ENCODE data around the gene FAM186B.
A peak's percentile ranks its signal among the peaks of the same experiment; 100 is the strongest.

The FAM186B gene

GRCh38 chr12:49624921-49625577 is 19.6 kb upstream of the FAM186B start:
- peaks cover 5% of the 10 kb centered on the region; the same call in 1 of the 2 replicates for H3K36me3 ChIP-seq (ENCODE audit: low read depth)
- peak; percentile 73 for DNase-seq (ENCODE audit: low spot score)
- no peaks in the 10 kb centered on the region for H3K27me3 ChIP-seq (ENCODE audit: insufficient read depth, poor library complexity, severe bottlenecking)
- no peaks in the 10 kb centered on the region for H3K9me3 ChIP-seq (ENCODE audit: severe bottlenecking)
- peak; percentile 70 for ATAC-seq (ENCODE audit: low read depth)
- H3K27ac ChIP-seq (ENCODE audit: poor library complexity, severe bottlenecking), result peak overlapping the region; percentile 81
- no peak overlapping the region for H3K4me3 ChIP-seq (ENCODE audit: severe bottlenecking)
- TF ChIP-seq, protein P1, sequence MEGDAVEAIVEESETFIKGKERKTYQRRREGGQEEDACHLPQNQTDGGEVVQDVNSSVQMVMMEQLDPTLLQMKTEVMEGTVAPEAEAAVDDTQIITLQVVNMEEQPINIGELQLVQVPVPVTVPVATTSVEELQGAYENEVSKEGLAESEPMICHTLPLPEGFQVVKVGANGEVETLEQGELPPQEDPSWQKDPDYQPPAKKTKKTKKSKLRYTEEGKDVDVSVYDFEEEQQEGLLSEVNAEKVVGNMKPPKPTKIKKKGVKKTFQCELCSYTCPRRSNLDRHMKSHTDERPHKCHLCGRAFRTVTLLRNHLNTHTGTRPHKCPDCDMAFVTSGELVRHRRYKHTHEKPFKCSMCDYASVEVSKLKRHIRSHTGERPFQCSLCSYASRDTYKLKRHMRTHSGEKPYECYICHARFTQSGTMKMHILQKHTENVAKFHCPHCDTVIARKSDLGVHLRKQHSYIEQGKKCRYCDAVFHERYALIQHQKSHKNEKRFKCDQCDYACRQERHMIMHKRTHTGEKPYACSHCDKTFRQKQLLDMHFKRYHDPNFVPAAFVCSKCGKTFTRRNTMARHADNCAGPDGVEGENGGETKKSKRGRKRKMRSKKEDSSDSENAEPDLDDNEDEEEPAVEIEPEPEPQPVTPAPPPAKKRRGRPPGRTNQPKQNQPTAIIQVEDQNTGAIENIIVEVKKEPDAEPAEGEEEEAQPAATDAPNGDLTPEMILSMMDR (IDR thresholded peaks at IDR 0.05; ENCODE audit: poor library complexity, severe bottlenecking), result no peak
- peaks cover 30% of the 10 kb centered on the region for H3K4me1 ChIP-seq (ENCODE audit: insufficient read depth, poor library complexity, severe bottlenecking)

DNA sequence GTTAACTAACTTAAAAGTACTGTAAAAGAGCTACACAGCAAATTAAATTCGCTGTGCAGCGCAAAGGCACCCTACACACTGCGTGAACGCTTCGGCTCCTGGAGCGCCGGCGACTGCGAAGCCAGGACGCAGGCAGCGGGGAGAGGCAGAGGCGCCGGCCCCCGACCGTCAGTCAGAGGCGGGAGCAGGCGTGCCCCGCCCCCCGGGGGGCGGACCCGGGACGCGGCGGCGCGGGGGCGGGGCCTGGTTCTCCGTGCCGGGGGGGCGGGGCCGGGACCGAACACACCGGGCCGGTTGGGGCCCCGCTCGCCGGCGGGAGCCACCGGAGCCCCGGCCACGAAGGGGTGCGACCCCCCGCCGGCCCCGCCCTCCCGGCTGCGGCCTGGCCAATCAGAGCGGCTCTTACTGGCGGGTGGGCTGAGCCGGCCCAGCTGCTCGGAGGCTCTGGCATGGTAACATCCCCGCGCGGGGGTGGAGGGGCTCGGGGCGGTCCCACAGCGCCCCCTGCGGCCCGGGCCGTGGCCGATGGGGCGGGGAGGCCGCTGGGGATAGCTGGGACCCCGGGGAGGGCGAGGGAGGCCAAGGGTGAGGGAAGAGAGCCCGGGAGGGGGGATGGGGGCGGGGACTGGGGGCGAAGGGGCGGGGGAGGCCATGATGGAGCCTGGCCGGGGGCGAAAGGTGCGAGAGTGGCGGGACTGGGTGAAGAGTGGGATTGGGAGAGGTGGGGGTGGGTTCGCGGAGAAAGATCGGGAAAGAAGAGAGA is 17.9 kb upstream of the FAM186B start, which contains the start of gene PRPF40B:
Gene PRPF40B (plus strand): TSS at position 420 of the 763 bp plus-strand sequence. CDS start 30 bp downstream, at position 450.
- H3K27ac ChIP-seq (ENCODE audit: poor library complexity, severe bottlenecking), result peak within 1 kb of the TSS; percentile 81
- peak within 1 kb of the TSS; percentile 42 for H3K4me3 ChIP-seq (ENCODE audit: severe bottlenecking)
- no peaks in the 10 kb centered on the region; the same call in 1 of the 2 replicates for H3K36me3 ChIP-seq (ENCODE audit: low read depth)
- DNase-seq (ENCODE audit: low spot score) (peak; percentile 85), ATAC-seq (ENCODE audit: low read depth) (peak; percentile 74)
- TF ChIP-seq, protein P1 (IDR thresholded peaks at IDR 0.05; ENCODE audit: poor library complexity, severe bottlenecking), result peak; percentile 60
- H3K9me3 ChIP-seq (ENCODE audit: severe bottlenecking), result no peaks in the 10 kb centered on the region
- H3K27me3 ChIP-seq (ENCODE audit: insufficient read depth, poor library complexity, severe bottlenecking), result no peaks in the 10 kb centered on the region
- peaks cover 30% of the 10 kb centered on the region for H3K4me1 ChIP-seq (ENCODE audit: insufficient read depth, poor library complexity, severe bottlenecking)

- H3K4me1 ChIP-seq (ENCODE audit: insufficient read depth, poor library complexity, severe bottlenecking), result peaks cover 25% of the 10 kb centered on the region
These were observed 17.2 kb upstream of the FAM186B start for GRCh38 chr12:49622501-49623141.

GRCh38 chr12:49621651-49622500 is 16.4 kb upstream of the FAM186B start:
- Histone ChIP-seq H3K4me3 (ENCODE audit: severe bottlenecking) (peak overlapping the region; percentile 42), H3K4me1 (ENCODE audit: insufficient read depth, poor library complexity, severe bottlenecking) (peaks cover 20% of the 10 kb centered on the region), H3K27ac (ENCODE audit: poor library complexity, severe bottlenecking) (peak overlapping the region; percentile 81), H3K27me3 (ENCODE audit: insufficient read depth, poor library complexity, severe bottlenecking) (no peaks in the 10 kb centered on the region), H3K36me3 (ENCODE audit: low read depth) (no peaks in the 10 kb centered on the region; the same call in 1 of the 2 replicates), H3K9me3 (ENCODE audit: severe bottlenecking) (no peaks in the 10 kb centered on the region)
- ATAC-seq (ENCODE audit: low read depth) (no peak), DNase-seq (ENCODE audit: low spot score) (no peak)
- TF ChIP-seq, protein P1 (IDR thresholded peaks at IDR 0.05; ENCODE audit: poor library complexity, severe bottlenecking), result no peak

More at GRCh38 chr12:49622501-49623141, 17.2 kb upstream of the FAM186B start:
- Histone ChIP-seq H3K36me3 (ENCODE audit: low read depth) (no peaks in the 10 kb centered on the region; the same call in 1 of the 2 replicates), H3K27ac (ENCODE audit: poor library complexity, severe bottlenecking) (peak overlapping the region; percentile 81), H3K4me3 (ENCODE audit: severe bottlenecking) (peak overlapping the region; percentile 42), H3K9me3 (ENCODE audit: severe bottlenecking) (no peaks in the 10 kb centered on the region), H3K27me3 (ENCODE audit: insufficient read depth, poor library complexity, severe bottlenecking) (no peaks in the 10 kb centered on the region)
- DNase-seq (ENCODE audit: low spot score), result peak; percentile 30
- ATAC-seq (ENCODE audit: low read depth), result peak; percentile 15
- TF ChIP-seq, protein P1 (IDR thresholded peaks at IDR 0.05; ENCODE audit: poor library complexity, severe bottlenecking), result no peak
